WTC11 (cell line): ENCODE data around the gene MAPKAP1. TPM values are rescaled to one million over a fixed set of nuclear protein-coding genes. Genes with fewer than 3 reads are reported as not detected.

Experiments used
- ATAC-seq: fragments of 200-7000 bp; cut with Tn5 transposase; 2 replicates; pipeline ENCODE4 v1.10.0; 2021; ENCODE audit warnings: mild to moderate bottlenecking, moderate library complexity
- CTCF ChIA-PET: fragments of 300-600 bp; sonication (Branson Sonifier 250); formaldehyde crosslinking; loops from one replicate; lab custom pipeline; 2021; ENCODE audit warnings: antibody characterized with exemption; lab: Charles Lee
- POLR2A ChIA-PET: fragments of 350-600 bp; sonication (Branson Sonifier 250); formaldehyde crosslinking; loops from one replicate; lab custom pipeline; 2021; ENCODE audit warnings: antibody characterized with exemption; lab: Charles Lee
- DNase-seq: peaks from one replicate; pipeline ENCODE4 v3.0.0; 2021; ENCODE audit warnings: low spot score
- H3K27ac Mint-ChIP-seq: 2 replicates; pipeline ENCODE4 v1.8.0; 2021; ENCODE audit warnings: mixed read lengths
- H3K27me3 Mint-ChIP-seq: 2 replicates; pipeline ENCODE4 v1.8.0; 2021; ENCODE audit warnings: low read depth, mild to moderate bottlenecking, moderate library complexity, mixed read lengths
- H3K36me3 Mint-ChIP-seq: 2 replicates; pipeline ENCODE4 v1.8.0; 2021; ENCODE audit warnings: mixed read lengths
- H3K4me1 Mint-ChIP-seq: 2 replicates; pipeline ENCODE4 v1.8.0; 2022; ENCODE audit warnings: mixed read lengths
- H3K4me3 Mint-ChIP-seq: 2 replicates; pipeline ENCODE4 v1.8.0; 2021; ENCODE audit warnings: mild to moderate bottlenecking, moderate library complexity, mixed read lengths
- H3K9me3 Mint-ChIP-seq: 2 replicates; pipeline ENCODE4 v1.8.0; 2021; ENCODE audit warnings: mixed read lengths
- AFF4 ChIP-seq: sonication (generic); formaldehyde crosslinking; IDR thresholded peaks from 2 replicates; pipeline ENCODE4 v1.8.1; 2023; ENCODE audit warnings: mild to moderate bottlenecking, missing genetic modification reagents, borderline replicate concordance
- CDX4 ChIP-seq: fragments of 250-450 bp; sonication (Bioruptor Pico); IDR thresholded peaks from 2 replicates; pipeline ENCODE4 v1.9.0; 2021; ENCODE audit warnings: moderate library complexity, mild to moderate bottlenecking, inconsistent platforms, borderline replicate concordance
- CREB1 ChIP-seq: sonication (generic); formaldehyde crosslinking; IDR thresholded peaks from 2 replicates; pipeline ENCODE4 v1.8.0; 2023; ENCODE audit warnings: mild to moderate bottlenecking, missing genetic modification reagents
- ESRRA ChIP-seq: sonication (generic); formaldehyde crosslinking; IDR thresholded peaks from 2 replicates; pipeline ENCODE4 v1.8.1; 2022; ENCODE audit warnings: mild to moderate bottlenecking, missing genetic modification reagents, borderline replicate concordance
- FOXP1 ChIP-seq: sonication (generic); formaldehyde crosslinking; IDR thresholded peaks from 2 replicates; pipeline ENCODE4 v1.8.0; 2022; ENCODE audit warnings: missing genetic modification reagents, mild to moderate bottlenecking, moderate library complexity, borderline replicate concordance
- HMGA2 ChIP-seq: fragments of 250-450 bp; sonication (Bioruptor Pico); IDR thresholded peaks from 2 replicates; pipeline ENCODE4 v1.4.0; 2021; ENCODE audit warnings: mild to moderate bottlenecking, moderate library complexity
- IRF2 ChIP-seq: sonication (generic); formaldehyde crosslinking; IDR thresholded peaks from 2 replicates; pipeline ENCODE4 v1.8.0; 2022; ENCODE audit warnings: low read depth, missing genetic modification reagents, borderline replicate concordance
- MYBL2 ChIP-seq: sonication (generic); formaldehyde crosslinking; IDR thresholded peaks from 2 replicates; pipeline ENCODE4 v1.8.1; 2023; ENCODE audit warnings: mild to moderate bottlenecking, moderate library complexity, missing genetic modification reagents
- NFE2L1 ChIP-seq: sonication (generic); formaldehyde crosslinking; IDR thresholded peaks from 2 replicates; pipeline ENCODE4 v1.8.1; 2023; ENCODE audit warnings: missing genetic modification reagents
- NR2C2 ChIP-seq: sonication (generic); formaldehyde crosslinking; IDR thresholded peaks from 2 replicates; pipeline ENCODE4 v1.8.0; 2022; ENCODE audit warnings: mild to moderate bottlenecking, missing genetic modification reagents
- NR3C1 ChIP-seq: sonication (generic); formaldehyde crosslinking; conservative IDR thresholded peaks from 2 replicates; pipeline ENCODE4 v1.8.1; 2023; ENCODE audit warnings: low read depth, mild to moderate bottlenecking, missing genetic modification reagents
- RELA ChIP-seq: sonication (generic); formaldehyde crosslinking; IDR thresholded peaks from 2 replicates; pipeline ENCODE4 v1.8.1; 2022; ENCODE audit warnings: missing genetic modification reagents, mild to moderate bottlenecking, borderline replicate concordance
- RORB ChIP-seq: fragments of 250-450 bp; sonication (Bioruptor Pico); IDR thresholded peaks from 2 replicates; pipeline ENCODE4 v1.9.0; 2021; ENCODE audit warnings: mild to moderate bottlenecking
- SP1 ChIP-seq: sonication (generic); formaldehyde crosslinking; conservative IDR thresholded peaks from 2 replicates; pipeline ENCODE4 v1.8.1; 2022; ENCODE audit warnings: missing genetic modification reagents
- TCF7 ChIP-seq: sonication (generic); formaldehyde crosslinking; IDR thresholded peaks from 2 replicates; pipeline ENCODE4 v1.8.0; 2022; ENCODE audit warnings: mild to moderate bottlenecking, low read depth, missing genetic modification reagents, moderate library complexity
- TEAD4 ChIP-seq: sonication (generic); formaldehyde crosslinking; IDR thresholded peaks from 2 replicates; pipeline ENCODE4 v1.8.0; 2022; ENCODE audit warnings: mild to moderate bottlenecking, missing genetic modification reagents
- TP53 ChIP-seq: sonication (generic); formaldehyde crosslinking; IDR thresholded peaks from 2 replicates; pipeline ENCODE4 v1.8.1; 2023; ENCODE audit warnings: mild to moderate bottlenecking, missing genetic modification reagents
- ZBTB21 ChIP-seq: sonication (generic); formaldehyde crosslinking; IDR thresholded peaks from 2 replicates; pipeline ENCODE4 v1.8.1; 2023; ENCODE audit warnings: mild to moderate bottlenecking, missing genetic modification reagents, borderline replicate concordance
- ZNF121 ChIP-seq: sonication (generic); formaldehyde crosslinking; IDR thresholded peaks from 2 replicates; pipeline ENCODE4 v1.8.0; 2023; ENCODE audit warnings: missing genetic modification reagents
- ZNF138 ChIP-seq: sonication (generic); formaldehyde crosslinking; conservative IDR thresholded peaks from 2 replicates; pipeline ENCODE4 v1.8.1; 2022; ENCODE audit warnings: mild to moderate bottlenecking, moderate library complexity, missing genetic modification reagents
- ZNF232 ChIP-seq: sonication (generic); formaldehyde crosslinking; IDR thresholded peaks from 2 replicates; pipeline ENCODE4 v1.8.0; 2022; ENCODE audit warnings: mild to moderate bottlenecking, missing genetic modification reagents
- ZNF263 ChIP-seq: sonication (generic); formaldehyde crosslinking; IDR thresholded peaks from 2 replicates; pipeline ENCODE4 v1.8.1; 2022; ENCODE audit warnings: low read depth, mild to moderate bottlenecking, moderate library complexity, missing genetic modification reagents
- total RNA-seq: library from RNA; stranded (reverse); gene quantifications from 3 replicates; pipeline ENCODE4 v1.2.3, GENCODE V29; 2021
- TF ChIP-seq, protein P1 (sequence below): sonication (generic); formaldehyde crosslinking; IDR thresholded peaks from 2 replicates; pipeline ENCODE4 v1.8.1; 2023; ENCODE audit warnings: mild to moderate bottlenecking, missing genetic modification reagents, moderate library complexity
- TF ChIP-seq, protein P2 (sequence below): sonication (generic); formaldehyde crosslinking; IDR thresholded peaks from 2 replicates; pipeline ENCODE4 v1.8.1; 2023; ENCODE audit warnings: mild to moderate bottlenecking, missing genetic modification reagents, moderate library complexity

MAPKAP1 gene
- total RNA-seq, 1 experiment from 2014 or later: 111 TPM

- Mint-ChIP-seq H3K27ac (no peak overlapping the region), H3K9me3 (no peaks in the 10 kb centered on the region), H3K27me3 (no peaks in the 10 kb centered on the region), H3K4me1 (peaks cover 31% of the 10 kb centered on the region), H3K36me3 (peaks cover 14% of the 10 kb centered on the region), H3K4me3 (no peak overlapping the region)
- ATAC-seq (no peak), DNase-seq (no peak)
- TF ChIP-seq RORB (CRISPR knock-in tag) (no peak), AFF4 (CRISPR knock-in tag) (no peak), TCF7 (CRISPR knock-in tag) (no peak), CREB1 (CRISPR knock-in tag) (no peak), HMGA2 (CRISPR knock-in tag) (no peak), NFE2L1 (CRISPR knock-in tag) (no peak), CDX4 (no peak), ESRRA (CRISPR knock-in tag) (no peak), NR2C2 (CRISPR knock-in tag) (no peak), IRF2 (CRISPR knock-in tag) (no peak), ZBTB21 (CRISPR knock-in tag) (no peak), NR3C1 (CRISPR knock-in tag) (no peak), TEAD4 (CRISPR knock-in tag) (no peak), RELA (CRISPR knock-in tag) (no peak), ZNF263 (no peak), ZNF232 (CRISPR knock-in tag) (no peak), MYBL2 (CRISPR knock-in tag) (no peak)
- TF ChIP-seq, protein P1, sequence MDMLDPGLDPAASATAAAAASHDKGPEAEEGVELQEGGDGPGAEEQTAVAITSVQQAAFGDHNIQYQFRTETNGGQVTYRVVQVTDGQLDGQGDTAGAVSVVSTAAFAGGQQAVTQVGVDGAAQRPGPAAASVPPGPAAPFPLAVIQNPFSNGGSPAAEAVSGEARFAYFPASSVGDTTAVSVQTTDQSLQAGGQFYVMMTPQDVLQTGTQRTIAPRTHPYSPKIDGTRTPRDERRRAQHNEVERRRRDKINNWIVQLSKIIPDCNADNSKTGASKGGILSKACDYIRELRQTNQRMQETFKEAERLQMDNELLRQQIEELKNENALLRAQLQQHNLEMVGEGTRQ (CRISPR knock-in tag): no peak
- ChIA-PET CTCF (no interaction called here), POLR2A (no interaction called here)
Observed at GRCh38 chr9:125660557-125660956, 46.5 kb downstream of the MAPKAP1 start.

GRCh38 chr9:125659954-125660353, 47.1 kb downstream of the MAPKAP1 start:
- ChIA-PET CTCF (no interaction called here), POLR2A (interaction anchor here (0.5 kb wide), 1 partner anchor 269 kb away, joined by 3 read pairs; no protein-coding TSS in a partner anchor)
- peaks cover 10% of the 10 kb centered on the region for H3K36me3 Mint-ChIP-seq
- no peak overlapping the region for H3K27ac Mint-ChIP-seq
- ATAC-seq (no peak), DNase-seq (no peak)
- H3K27me3 Mint-ChIP-seq: no peaks in the 10 kb centered on the region
- no peak overlapping the region for H3K4me3 Mint-ChIP-seq
- H3K4me1 Mint-ChIP-seq: peaks cover 37% of the 10 kb centered on the region
- no peak for TF ChIP-seq ZNF121
- TF ChIP-seq NFE2L1 (CRISPR knock-in tag): no peak
- H3K9me3 Mint-ChIP-seq: no peaks in the 10 kb centered on the region

GRCh38 chr9:125659201-125659840, 47.7 kb downstream of the MAPKAP1 start:
- Mint-ChIP-seq H3K27me3 (no peaks in the 10 kb centered on the region), H3K4me1 (peaks cover 43% of the 10 kb centered on the region), H3K9me3 (no peaks in the 10 kb centered on the region), H3K27ac (no peak overlapping the region), H3K36me3 (peaks cover 10% of the 10 kb centered on the region), H3K4me3 (no peak overlapping the region)
- DNase-seq: no peak
- ATAC-seq: no peak
- ChIA-PET POLR2A (interaction anchor here (0.6 kb wide), 1 partner anchor 68 kb away, joined by 3 read pairs; no protein-coding TSS in a partner anchor), CTCF (no interaction called here)
- TF ChIP-seq SP1 (CRISPR knock-in tag) (no peak), FOXP1 (CRISPR knock-in tag) (no peak), NR3C1 (CRISPR knock-in tag) (no peak), HMGA2 (CRISPR knock-in tag) (no peak), TP53 (CRISPR knock-in tag) (no peak), ZNF263 (no peak), ZNF138 (CRISPR knock-in tag) (no peak), CDX4 (no peak)
- TF ChIP-seq, protein P2, sequence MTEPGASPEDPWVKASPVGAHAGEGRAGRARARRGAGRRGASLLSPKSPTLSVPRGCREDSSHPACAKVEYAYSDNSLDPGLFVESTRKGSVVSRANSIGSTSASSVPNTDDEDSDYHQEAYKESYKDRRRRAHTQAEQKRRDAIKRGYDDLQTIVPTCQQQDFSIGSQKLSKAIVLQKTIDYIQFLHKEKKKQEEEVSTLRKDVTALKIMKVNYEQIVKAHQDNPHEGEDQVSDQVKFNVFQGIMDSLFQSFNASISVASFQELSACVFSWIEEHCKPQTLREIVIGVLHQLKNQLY: no peak
